ENCODE results near the gene CFAP100. TPM values are rescaled to one million over a fixed set of nuclear protein-coding genes. Genes with fewer than 3 reads are reported as not detected.

Gene CFAP100
- total and polyA plus RNA-seq, 10 of the 15 experiments (the other 5 are each of a cell fraction or from before 2014, with no cell fraction given) = 0.04 to 0.27 TPM; not detected in 8

GRCh38 chr3:126399756-126400155 lies 5.0 kb downstream of the CFAP100 start:
- 99% methylated on average over 4 of the region's 4 CpGs for WGBS (ENCODE audit: insufficient coverage, insufficient replicate concordance, low lambda C conversion rate, missing lambda C conversion rate)
- H3K27me3 ChIP-seq (replicated peaks in 1 of 2; ENCODE audit: control insufficient read depth in 2 of 2, insufficient read depth in 2 of 2, low read length in 1 of 2) = no peaks in the 10 kb centered on the region
- ChIA-PET CTCF (no interaction called here), RAD21 (ENCODE audit: unreplicated experiment) (no interaction called here), POLR2A (no interaction called here), SMC1A (ENCODE audit: uncharacterized antibody, unreplicated experiment) (interaction anchor here (1.6 kb wide), 1 partner anchor 72 kb away, joined by 4 read pairs; no protein-coding TSS in a partner anchor)
- intact Hi-C loops (cut with micrococcal nuclease; ENCODE audit: unreplicated experiment) (no loop called here), in situ Hi-C loops (cut with MboI) (loop anchor here (10.0 to 25.0 kb wide), 2 partner anchors 112 to 265 kb away; no protein-coding TSS in a partner anchor)
- no peak overlapping the region for H2AFZ ChIP-seq (ENCODE audit: control insufficient read depth, low read depth, low read length)
- H3K36me3 ChIP-seq (ENCODE audit: control insufficient read depth in 2 of 2, insufficient read depth in 2 of 2, low read length in 1 of 2) = no peaks in the 10 kb centered on the region
- ATAC-seq (no peak), FAIRE-seq (no peak), DNase-seq (ENCODE audit: low read depth, low spot score) (no peak)
- no peak overlapping the region for H3K4me3 ChIP-seq
- H4K20me1 ChIP-seq (ENCODE audit: control insufficient read depth, insufficient read depth) = no peaks in the 10 kb centered on the region
- no TSS peak for BruUV-seq (replicated peaks)
- H3K9ac ChIP-seq (ENCODE audit: control insufficient read depth, insufficient read depth, low read length) = no peak overlapping the region
- H3K27ac ChIP-seq (ENCODE audit: control insufficient read depth, insufficient read depth) = no peak overlapping the region
- no peaks in the 10 kb centered on the region for H3K79me2 ChIP-seq (ENCODE audit: control insufficient read depth, insufficient read depth, low read length)
- H3K4me2 ChIP-seq (ENCODE audit: control insufficient read depth, insufficient read depth) = no peak overlapping the region
- peaks cover 8% of the 10 kb centered on the region; the same call in 1 of the 2 replicates for H3K4me1 ChIP-seq (ENCODE audit: control insufficient read depth, insufficient read depth, low read length)
- peaks cover 3% of the 10 kb centered on the region; the same call in 1 of the 3 replicates for H3K9me3 ChIP-seq (replicated peaks; ENCODE audit: control insufficient read depth, insufficient read depth, low read length)
- TF ChIP-seq E4F1 (IDR thresholded peaks at IDR 0.05; ENCODE audit: borderline replicate concordance, partially characterized antibody) (no peak), STAT3 (IDR thresholded peaks at IDR 0.05; ENCODE audit: low read depth, low read length) (no peak), SMAD1 (IDR thresholded peaks at IDR 0.05; ENCODE audit: low read depth, partially characterized antibody) (no peak), RFX5 (IDR thresholded peaks at IDR 0.05; ENCODE audit: low read depth, low read length) (no peak), ZZZ3 (IDR thresholded peaks at IDR 0.05; ENCODE audit: control insufficient read depth, insufficient read length, low read depth) (no peak), E2F8 (IDR thresholded peaks at IDR 0.05; ENCODE audit: low read depth, partially characterized antibody) (no peak), NFYB (IDR thresholded peaks at IDR 0.05; ENCODE audit: insufficient read depth, low read depth, low read length) (no peak), ZSCAN29 (IDR thresholded peaks at IDR 0.05) (no peak), POU2F2 (IDR thresholded peaks at IDR 0.05; ENCODE audit: borderline replicate concordance, low read depth, low read length) (no peak), TARDBP (IDR thresholded peaks at IDR 0.05; ENCODE audit: borderline replicate concordance) (no peak), BCLAF1 (IDR thresholded peaks at IDR 0.05) (no peak), NRF1 (conservative IDR thresholded peaks at IDR 0.05; ENCODE audit: low read depth, low read length) (no peak), TCF3 (IDR thresholded peaks at IDR 0.05; ENCODE audit: borderline replicate concordance, insufficient read depth, low read depth, low read length) (no peak), IKZF1 (conservative IDR thresholded peaks at IDR 0.05) (no peak), CHD1 (IDR thresholded peaks at IDR 0.05; ENCODE audit: low read depth, low read length) (no peak), RAD21 (IDR thresholded peaks at IDR 0.05; ENCODE audit: insufficient read depth, low read depth, low read length) (no peak)

Measured in GM12878 (cell line).